Retina (tissue), 1 donor: ENCODE measurements around the gene KRTAP10-10.
A peak's percentile ranks its signal among the peaks of the same experiment; 100 is the strongest.
"Not testable (repeated sequence)": the region's sequence is repeated elsewhere in the genome, so short reads cannot be mapped to it uniquely, and the experiment has no call there.

Experiments used
- DNase-seq: peaks from one replicate; pipeline ENCODE4 v3.0.0-alpha.2; 2016

KRTAP10-10 gene

DNA sequence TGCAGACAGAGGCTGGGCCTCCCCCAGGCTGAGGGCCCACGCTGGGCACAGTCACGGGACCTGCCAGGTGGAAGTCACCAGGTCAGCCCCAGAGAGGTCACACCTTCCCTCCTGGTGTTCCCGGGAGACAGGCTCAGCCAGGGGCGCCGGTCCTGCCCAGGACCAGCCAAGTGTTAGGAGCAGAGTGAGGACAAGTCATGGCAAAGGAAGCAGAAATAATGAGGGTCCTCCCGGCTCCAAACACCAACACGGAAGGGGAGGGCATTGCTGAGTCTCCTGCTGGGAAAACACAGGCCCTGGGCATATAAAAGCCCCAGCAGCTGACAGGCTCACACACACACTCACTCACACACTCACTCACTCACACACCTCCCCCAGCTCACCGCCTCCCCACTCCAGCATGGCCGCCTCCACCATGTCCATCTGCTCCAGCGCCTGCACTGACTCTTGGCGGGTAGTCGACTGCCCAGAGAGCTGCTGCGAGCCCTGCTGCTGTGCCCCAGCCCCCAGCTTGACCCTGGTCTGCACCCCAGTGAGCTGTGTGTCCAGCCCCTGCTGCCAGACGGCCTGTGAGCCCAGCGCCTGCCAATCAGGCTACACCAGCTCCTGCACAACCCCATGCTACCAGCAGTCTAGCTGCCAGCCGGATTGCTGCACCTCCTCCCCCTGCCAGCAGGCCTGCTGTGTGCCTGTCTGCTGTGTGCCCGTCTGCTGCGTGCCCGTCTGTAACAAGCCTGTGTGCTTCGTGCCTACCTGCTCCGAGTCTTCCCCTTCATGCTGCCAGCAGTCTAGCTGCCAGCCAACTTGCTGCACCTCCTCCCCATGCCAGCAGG lies at the start of gene KRTAP10-10:
TSS of gene KRTAP10-10 (plus strand) at position 339 of the 833 bp plus-strand sequence. CDS start at position 401, 62 bp downstream.
- peak; percentile 81 for DNase-seq

- no peak for DNase-seq
Measured at GRCh38 chr21:44589094-44589493, 48.1 kb upstream of the KRTAP10-10 start.

GRCh38 chr21:44589586-44590305 lies 47.4 kb upstream of the KRTAP10-10 start:
- DNase-seq, result no peak

DNA sequence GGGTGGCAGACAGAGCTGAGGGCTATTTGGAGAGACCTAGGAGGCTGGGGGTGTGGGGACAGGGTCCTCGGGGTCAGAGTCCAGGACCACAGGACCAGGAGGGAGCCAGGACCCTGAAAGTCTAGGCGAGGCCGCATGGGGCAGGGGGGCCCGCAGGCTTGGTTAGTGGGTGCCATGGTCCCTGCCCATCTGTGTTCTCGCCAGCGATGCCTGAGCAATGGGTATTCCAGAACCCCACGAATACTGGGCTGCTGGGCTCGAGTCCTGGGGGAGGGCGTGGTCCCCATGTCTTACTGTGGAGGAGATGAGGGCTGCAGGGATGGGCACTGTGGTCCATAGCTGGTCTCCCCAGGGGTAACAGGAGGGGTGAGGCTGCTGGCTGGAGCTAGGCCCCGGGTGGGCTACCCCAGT lies 46.8 kb upstream of the KRTAP10-10 start:
- DNase-seq, result no peak

DNA sequence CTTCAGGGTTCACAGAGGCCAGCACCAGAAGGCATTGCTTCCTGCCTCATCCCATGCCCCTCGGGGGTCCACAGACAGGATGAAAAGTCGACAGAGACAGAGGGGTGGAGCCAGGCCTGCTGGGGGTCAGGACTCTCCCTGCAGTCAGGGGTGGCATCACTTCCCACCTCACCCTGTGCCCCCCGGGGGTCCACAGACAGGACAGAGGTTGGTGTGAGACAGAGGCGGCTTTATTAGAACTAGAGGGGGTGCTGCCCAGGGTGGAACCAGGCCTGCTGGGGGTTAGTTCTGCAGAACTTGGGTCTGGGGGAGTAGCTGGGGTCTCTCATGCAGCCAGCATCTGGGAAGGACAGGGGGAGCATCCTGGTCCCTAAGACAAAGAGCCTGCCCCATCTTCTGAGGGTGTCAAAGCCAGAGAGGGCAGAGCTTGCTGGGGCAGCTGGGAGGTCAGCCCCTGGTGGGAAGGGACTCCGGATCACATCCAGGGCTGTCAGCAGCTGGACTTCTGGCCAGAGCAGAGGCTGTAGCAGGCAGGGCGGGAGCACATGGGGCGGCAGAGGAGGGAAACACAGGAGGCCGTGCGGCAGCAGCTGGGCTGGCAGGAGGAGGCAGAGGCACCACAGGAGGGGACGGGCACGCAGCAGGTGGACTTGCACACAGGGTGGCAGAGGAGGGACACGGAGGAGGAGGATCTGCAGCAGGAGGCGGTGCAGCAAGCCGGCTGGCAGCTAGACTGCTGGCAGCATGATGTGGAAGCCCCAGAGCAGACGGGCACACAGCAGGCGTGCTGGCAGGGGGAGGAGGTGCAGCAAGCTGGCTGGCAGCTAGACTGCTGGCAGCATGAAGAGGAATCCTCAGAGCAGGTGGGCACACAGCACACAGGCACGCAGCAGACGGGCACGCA lies 46.0 kb upstream of the KRTAP10-10 start:
- DNase-seq, result not testable (repeated sequence)

GRCh38 chr21:44591801-44592130 lies 45.4 kb upstream of the KRTAP10-10 start:
- not testable (repeated sequence) for DNase-seq

DNA sequence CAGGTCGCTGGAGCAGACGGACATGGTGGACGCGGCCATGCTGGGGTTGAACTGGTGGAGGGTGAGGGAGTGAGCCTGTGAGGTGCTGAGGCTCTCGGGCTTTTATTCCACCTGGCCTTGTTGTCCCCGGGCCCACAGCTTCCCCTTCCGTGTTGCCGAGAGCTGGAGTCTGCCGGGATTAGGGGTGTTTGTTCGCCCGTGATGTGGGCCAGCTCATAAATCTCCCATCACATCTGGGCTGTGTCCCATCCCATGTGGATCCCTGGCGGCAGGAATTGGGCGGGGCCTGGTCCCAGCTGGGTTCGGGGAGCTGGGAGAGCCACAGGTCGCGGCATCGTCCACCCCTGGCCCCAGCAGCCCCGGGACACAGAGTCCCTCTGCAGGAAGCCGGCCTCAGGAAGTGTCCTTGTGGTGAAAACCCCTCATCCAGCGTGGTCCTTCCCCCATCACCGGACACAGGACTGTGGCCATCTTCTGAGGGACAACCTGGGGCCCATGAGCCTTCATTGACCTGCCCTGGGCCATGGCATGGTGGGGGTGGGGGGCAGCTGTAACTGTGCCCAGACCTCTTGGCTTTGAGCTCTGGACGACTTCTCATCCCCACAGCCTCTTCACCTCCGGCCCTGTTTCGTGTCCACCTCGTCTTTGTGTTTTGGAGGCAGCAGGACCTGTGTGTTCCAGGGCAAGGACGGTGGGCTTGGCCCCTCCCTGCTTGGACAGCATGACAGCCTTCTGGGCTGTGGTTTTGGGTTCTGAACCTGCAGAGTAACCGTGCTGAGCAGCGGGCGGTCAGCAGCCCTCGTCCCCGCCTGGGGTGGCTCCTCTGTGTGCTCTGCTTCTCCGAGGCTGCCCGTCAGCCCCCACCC lies 44.5 kb upstream of the KRTAP10-10 start, which contains the start of gene KRTAP10-6:
TSS of gene KRTAP10-6 (minus strand) at position 60 of the 866 bp plus-strand sequence. CDS start at position 39, 21 bp downstream.
- no peak for DNase-seq

- DNase-seq, result no peak
Measured at GRCh38 chr21:44593598-44594405, 43.4 kb upstream of the KRTAP10-10 start.

DNA sequence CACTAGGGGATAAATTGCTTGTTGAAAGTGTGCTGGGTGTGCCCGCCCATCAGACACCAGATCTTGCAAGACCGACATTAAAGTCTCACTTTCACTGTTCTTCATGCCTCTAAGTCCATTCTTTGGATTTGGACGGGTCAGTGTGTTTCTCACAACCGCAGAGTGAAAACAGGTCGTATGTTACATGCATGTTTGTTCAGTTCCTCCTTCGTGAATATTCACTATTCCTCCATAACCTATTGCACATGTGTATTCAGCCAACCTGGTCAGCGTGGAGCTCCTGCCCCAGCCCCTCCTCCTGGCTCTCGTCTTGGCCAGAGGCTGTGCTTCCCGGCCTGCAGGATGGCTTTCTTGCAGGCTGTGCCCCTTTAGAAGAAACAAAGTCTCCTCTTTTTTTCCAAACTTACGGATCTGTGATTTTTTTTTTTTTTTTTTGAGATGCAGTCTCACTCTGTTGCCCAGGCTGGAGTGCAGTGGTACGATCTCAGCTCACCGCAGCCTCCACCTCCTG lies 42.7 kb upstream of the KRTAP10-10 start:
- no peak for DNase-seq

GRCh38 chr21:44595524-44595923 lies 41.6 kb upstream of the KRTAP10-10 start:
- no peak for DNase-seq

GRCh38 chr21:44596068-44596725 lies 41.0 kb upstream of the KRTAP10-10 start:
- no peak for DNase-seq

DNA sequence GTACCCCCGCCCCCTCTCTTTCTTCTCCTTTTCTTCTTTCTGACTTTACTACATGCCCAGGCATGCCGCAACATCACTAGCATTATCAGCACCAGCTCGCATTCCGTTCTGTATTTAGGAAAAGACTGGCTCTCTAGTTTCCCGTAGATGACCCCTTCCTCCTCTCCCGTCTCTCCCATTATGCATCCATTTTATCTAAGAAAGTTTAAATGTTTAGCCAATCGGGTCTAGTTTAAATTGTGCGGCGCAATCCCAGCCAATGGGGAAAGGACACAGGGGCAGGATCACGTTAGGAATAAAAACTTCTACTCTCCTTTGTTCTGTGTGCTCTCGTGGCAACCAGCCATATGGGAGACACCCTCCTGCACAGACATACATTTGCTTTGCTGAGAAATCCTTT lies 39.1 kb upstream of the KRTAP10-10 start:
- no peak for DNase-seq

- DNase-seq, result no peak
Measured at GRCh38 chr21:44599264-44600029, 37.7 kb upstream of the KRTAP10-10 start.

- DNase-seq, result not testable (repeated sequence)
Measured at GRCh38 chr21:44600118-44600978, 36.8 kb upstream of the KRTAP10-10 start, which contains the start of gene KRTAP10-7. Gene KRTAP10-7 (plus strand): TSS chr21:44600597. CDS start chr21:44600622, 25 bp downstream.

GRCh38 chr21:44601091-44601490 lies 36.1 kb upstream of the KRTAP10-10 start:
- DNase-seq, result not testable (repeated sequence)

DNA sequence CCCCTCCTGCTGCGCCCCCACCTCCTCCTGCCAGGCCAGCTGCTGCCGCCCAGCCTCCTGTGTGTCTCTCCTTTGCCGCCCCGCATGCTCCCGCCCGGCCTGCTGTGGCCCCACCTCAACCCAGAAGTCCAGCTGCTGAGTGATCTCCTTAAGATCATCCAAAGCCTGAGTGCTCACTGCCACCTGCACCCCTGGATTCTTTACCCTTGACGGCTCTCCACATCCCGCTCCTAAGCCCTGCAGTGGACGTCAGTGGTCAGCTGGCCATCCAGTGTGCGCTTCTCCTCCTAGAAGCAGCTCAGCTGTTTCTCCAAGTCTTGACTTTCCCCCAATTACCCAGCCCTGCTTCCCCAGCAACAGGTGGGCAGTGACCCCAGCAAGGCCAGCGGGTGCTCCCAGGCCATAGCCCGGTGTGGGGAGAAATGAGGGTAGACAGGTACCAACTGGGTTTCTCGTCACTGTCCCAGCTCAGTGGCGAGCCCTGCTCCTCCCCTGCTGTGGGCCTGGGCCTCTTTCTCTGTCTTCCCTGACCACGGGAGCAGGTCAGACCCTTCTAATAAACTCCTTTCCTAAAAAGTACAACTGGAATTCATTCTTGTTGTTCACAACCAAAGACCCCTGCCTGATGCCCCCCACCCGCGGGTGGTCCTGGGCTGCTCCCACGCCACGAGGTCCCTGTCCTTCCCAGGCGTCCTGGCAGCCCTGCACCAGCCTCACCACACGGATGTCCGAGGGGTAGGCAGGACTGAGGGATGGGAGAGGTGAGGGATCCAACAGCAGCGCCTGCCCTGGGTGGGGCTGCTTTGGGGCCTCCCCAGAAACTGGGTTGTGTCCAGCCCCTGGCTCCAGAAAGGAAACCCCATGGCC lies 35.3 kb upstream of the KRTAP10-10 start:
- DNase-seq, result no peak

- no peak for DNase-seq
Measured at GRCh38 chr21:44602463-44602850, 34.7 kb upstream of the KRTAP10-10 start.
